Spinal cord (tissue), 10 donors: ENCODE measurements around the gene TAF4. TPM values are rescaled to one million over a fixed set of nuclear protein-coding genes. Genes with fewer than 3 reads are reported as not detected.

ENCODE experiments used
- DNase-seq, 6 donors: peaks; one replicate each; pipeline versions ENCODE4 v3.0.0 to v3.0.0-alpha.2; 2013 to 2015; ENCODE audit warnings: low spot score in 6 of 6, low read depth in 4 of 6
- H3K27ac ChIP-seq: one replicate; pipeline ENCODE4 v1.5.1; 2013; ENCODE audit warnings: low read depth, low read length, control low read depth
- H3K27me3 ChIP-seq: one replicate; pipeline ENCODE4 v1.6.1; 2013; ENCODE audit warnings: low read length; ENCODE audit not compliant: control insufficient read depth, insufficient read depth
- H3K36me3 ChIP-seq: one replicate; pipeline ENCODE4 v1.6.1; 2013; ENCODE audit warnings: low read length; ENCODE audit not compliant: control insufficient read depth, insufficient read depth
- H3K4me1 ChIP-seq: one replicate; pipeline ENCODE4 v1.6.1; 2013; ENCODE audit warnings: low read length; ENCODE audit not compliant: control insufficient read depth, insufficient read depth
- H3K4me3 ChIP-seq: one replicate; pipeline ENCODE4 v1.5.1; 2013; ENCODE audit warnings: low read depth, low read length, control low read depth
- H3K9me3 ChIP-seq: one replicate; pipeline ENCODE4 v1.6.1; 2013; ENCODE audit warnings: low read length; ENCODE audit not compliant: control insufficient read depth, insufficient read depth
- WGBS: methylation state at CpG from one replicate; pipeline ENCODE4 v1.1.5; 2013; ENCODE audit warnings: missing lambda C conversion rate; ENCODE audit not compliant: insufficient coverage; 5-methylcytosine and 5-hydroxymethylcytosine counted together
- polyA plus RNA-seq, 2 donors: library from polyadenylated mRNA; unstranded; fragments of 120-200 nt; gene quantifications; one replicate each; pipeline ENCODE4 v1.2.1, GENCODE V29; 2013; ENCODE audit not compliant: insufficient read length in 2 of 2
- total RNA-seq, 2 donors: library from RNA; depleted of rRNA in 1 of 2; stranded (reverse); fragments of 120-200 nt in 1 of 2; fragments of >200 nt in 1 of 2; gene quantifications; one replicate each; pipeline versions ENCODE4 v1.2.3 to v1.2.4, GENCODE V29; 2013 to 2014
- donor health status: healthy.

The TAF4 gene
- total and polyA plus RNA-seq, 4 donors, result 7.2 to 20.4 (median 13.0) TPM

DNA sequence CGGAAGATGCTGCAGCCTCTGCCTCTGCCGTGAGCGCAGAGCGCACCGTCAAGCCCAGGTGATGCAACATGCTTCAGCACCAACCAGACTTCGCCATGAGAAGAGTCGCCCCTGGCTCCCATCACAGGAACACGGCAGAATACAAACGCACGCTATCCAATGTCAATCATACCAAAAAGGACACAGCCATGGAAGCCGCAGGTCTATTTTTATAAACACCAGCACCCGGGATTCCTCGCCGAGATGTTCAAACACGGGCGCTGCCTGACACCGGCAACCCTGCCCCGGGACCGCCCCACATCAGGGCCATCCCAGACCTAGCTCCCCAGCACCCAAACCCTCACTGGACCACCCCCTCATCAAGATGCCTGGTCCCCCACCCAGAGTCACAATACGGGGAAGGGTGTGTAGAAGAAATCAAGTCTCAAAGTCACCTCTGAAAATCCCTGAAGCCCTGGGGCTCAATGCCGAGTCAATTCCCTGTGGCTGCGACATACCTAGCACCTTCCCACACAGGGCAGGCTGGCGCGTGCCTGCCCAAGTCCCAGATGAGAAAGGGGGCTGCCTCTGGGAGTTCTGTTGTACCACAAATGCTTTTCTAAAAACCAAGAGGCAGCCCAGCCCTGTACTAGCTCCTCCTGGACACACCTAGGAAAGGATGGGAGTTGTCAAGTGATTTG lies 17.9 kb downstream of the TAF4 start:
- 93% methylated on average over 21 of the region's 24 CpGs for WGBS
- peaks cover 38% of the 10 kb centered on the region for H3K36me3 ChIP-seq
- no peaks in the 10 kb centered on the region for H3K9me3 ChIP-seq
- no peak overlapping the region for H3K4me3 ChIP-seq
- H3K4me1 ChIP-seq, result peaks cover 58% of the 10 kb centered on the region
- no peaks in the 10 kb centered on the region for H3K27me3 ChIP-seq
- DNase-seq, result no peak
- no peak overlapping the region for H3K27ac ChIP-seq

DNA sequence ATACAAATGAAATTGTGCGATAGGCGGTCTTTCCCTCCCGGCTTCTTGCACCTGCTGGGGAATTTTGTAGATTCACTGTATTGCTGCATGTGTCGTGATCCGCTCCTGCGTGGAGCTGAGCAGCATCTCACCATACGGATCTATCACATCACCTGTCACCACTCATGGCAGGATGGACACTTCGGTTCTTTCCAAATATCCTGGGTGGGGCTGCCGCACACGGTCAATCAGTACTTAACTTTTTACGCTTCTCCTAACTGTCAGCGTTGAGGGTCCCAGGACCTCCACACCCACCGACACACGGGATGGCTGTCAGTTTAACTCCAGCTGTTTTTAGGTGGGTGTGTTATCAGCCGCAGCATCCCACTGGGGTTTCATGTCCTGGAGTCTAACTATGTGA lies 19.2 kb downstream of the TAF4 start:
- no peak for DNase-seq
- no peaks in the 10 kb centered on the region for H3K27me3 ChIP-seq
- no peaks in the 10 kb centered on the region for H3K9me3 ChIP-seq
- H3K27ac ChIP-seq, result no peak overlapping the region
- peaks cover 35% of the 10 kb centered on the region for H3K36me3 ChIP-seq
- WGBS, result 75% methylated on average over 5 of the region's 15 CpGs
- no peak overlapping the region for H3K4me3 ChIP-seq
- peaks cover 59% of the 10 kb centered on the region for H3K4me1 ChIP-seq

DNA sequence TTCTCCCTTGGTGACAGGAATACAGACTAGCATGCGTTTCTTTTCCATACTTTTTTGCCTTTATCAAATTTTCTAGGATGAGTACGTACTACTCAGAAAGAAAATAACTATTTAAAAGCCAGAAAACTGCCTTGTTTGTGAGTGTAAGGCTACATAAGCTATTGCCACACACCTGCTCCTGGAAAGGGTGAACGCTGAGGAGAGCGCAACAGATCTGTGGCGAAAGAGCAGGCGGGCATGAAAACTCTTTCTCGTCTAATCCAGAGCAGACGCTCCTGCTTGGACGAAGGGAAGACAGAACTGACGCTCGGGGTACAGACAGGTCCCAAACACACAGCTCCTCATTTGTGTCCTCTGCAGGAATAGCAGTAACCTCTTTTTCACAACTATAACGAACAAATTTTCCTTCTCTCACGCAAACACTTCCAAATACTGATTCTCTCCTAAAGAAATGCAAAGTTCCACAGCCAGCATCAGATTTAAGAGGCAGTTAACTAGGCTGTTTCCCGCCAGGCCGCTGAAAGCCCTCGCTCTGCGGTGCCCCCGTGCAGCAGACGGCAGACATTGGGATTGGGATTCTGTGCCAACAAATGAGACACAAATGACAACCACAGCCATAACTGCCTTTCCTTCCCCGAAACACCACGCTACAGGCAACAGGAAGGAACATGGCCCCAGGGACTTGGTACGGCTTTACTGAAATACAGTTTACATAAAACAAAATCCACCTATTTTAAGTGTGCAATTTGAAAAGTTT lies 20.0 kb downstream of the TAF4 start:
- Histone ChIP-seq H3K36me3 (peaks cover 29% of the 10 kb centered on the region), H3K4me3 (no peak overlapping the region), H3K4me1 (peaks cover 52% of the 10 kb centered on the region), H3K27ac (no peak overlapping the region), H3K27me3 (no peaks in the 10 kb centered on the region), H3K9me3 (no peaks in the 10 kb centered on the region)
- peak in 2 of 6 donors; percentile 56 to 62 for DNase-seq
- WGBS, result 27% methylated on average over 15 of the region's 22 CpGs

DNA sequence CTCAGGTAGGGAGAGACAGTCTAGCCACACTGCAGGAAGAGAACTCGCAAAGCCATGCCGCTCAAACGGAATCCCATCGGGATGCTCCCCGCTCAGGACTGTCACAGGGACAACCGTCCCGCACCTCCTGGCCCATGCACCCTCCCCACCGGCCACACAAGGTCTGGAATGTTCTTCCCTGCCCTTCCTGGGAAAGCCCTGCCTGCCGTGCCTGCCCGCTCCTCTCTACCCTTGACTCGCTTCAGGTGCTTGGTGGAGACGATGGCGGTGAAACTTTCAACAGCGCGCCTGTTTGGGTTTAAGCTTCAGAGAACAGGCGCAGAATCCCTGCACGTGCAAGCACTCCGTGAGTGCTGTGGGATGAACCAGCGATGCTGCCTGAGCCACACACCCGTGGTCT lies 20.6 kb downstream of the TAF4 start:
- 81% methylated on average over 20 of the region's 20 CpGs for WGBS

DNA sequence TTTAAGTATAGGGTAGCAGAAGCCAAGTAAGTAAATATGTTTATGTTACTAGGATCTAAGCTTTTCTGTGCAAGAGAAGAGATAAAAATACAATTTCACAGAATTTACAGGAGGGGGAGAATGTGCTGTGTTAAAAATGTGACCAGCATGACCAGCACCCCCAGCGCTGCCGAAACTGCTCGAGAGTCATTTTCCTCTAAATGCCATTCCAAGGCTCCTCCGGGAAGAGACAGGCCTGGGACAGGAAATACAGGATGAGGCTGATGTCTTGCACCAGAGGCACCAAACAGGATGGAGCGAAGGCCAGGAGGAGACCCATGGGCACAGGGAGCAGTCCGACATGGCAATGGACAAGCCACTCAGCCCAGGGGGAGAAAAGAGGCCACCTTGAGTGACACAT lies 21.1 kb downstream of the TAF4 start:
- Histone ChIP-seq H3K27me3 (no peaks in the 10 kb centered on the region), H3K36me3 (peaks cover 26% of the 10 kb centered on the region), H3K4me3 (no peak overlapping the region), H3K4me1 (peaks cover 45% of the 10 kb centered on the region), H3K9me3 (no peaks in the 10 kb centered on the region), H3K27ac (no peak overlapping the region)
- no peak for DNase-seq
- WGBS, result 51% methylated on average over 3 of the region's 6 CpGs

More for the DNA sequence above, 20.6 kb downstream of the TAF4 start:
- DNase-seq, result no peak
- no peaks in the 10 kb centered on the region for H3K9me3 ChIP-seq
- H3K4me1 ChIP-seq, result peaks cover 49% of the 10 kb centered on the region
- H3K36me3 ChIP-seq, result peaks cover 29% of the 10 kb centered on the region
- H3K27me3 ChIP-seq, result no peaks in the 10 kb centered on the region
- H3K27ac ChIP-seq, result no peak overlapping the region
- H3K4me3 ChIP-seq, result no peak overlapping the region

DNA sequence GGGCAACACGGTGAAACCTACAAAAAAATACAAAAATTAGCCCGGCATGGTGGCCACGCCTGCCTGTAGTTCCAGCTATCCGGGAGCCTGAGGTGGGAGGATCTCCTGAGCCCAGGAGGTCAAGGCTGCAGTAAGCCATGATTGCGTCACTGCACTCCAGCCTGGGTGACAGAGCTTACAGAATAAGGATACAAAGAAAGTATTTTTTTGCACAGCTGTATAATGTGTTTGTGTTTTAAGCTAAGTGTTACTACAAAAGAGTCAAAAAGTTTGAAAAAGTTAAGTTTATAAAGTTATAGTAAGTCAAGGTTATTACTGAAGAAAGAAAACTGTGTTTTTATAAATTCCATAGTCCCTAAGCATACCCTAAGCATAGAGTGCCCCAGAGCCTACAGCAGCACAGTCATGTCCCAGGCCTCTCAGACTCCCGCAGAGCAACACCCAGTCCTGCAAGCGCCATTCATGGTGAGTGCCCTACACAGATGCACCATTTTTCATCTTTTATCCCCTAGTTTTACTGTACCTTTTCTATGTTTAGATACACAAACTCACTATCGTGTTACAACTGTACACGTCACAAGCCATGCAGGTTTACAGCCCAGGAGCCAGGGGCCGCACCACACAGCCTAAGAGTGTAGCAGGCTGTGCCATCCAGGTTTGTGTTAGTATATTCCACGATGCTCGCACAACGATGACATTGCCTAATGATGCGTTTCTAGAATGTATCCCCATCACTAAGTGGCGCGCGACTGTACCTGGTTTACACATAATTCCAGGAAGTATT lies 22.4 kb downstream of the TAF4 start:
- H3K4me1 ChIP-seq, result peaks cover 39% of the 10 kb centered on the region
- H3K4me3 ChIP-seq, result no peak overlapping the region
- no peaks in the 10 kb centered on the region for H3K9me3 ChIP-seq
- 91% methylated on average over 16 of the region's 17 CpGs for WGBS
- H3K27me3 ChIP-seq, result no peaks in the 10 kb centered on the region
- no peak for DNase-seq
- H3K27ac ChIP-seq, result no peak overlapping the region
- peaks cover 16% of the 10 kb centered on the region for H3K36me3 ChIP-seq

DNA sequence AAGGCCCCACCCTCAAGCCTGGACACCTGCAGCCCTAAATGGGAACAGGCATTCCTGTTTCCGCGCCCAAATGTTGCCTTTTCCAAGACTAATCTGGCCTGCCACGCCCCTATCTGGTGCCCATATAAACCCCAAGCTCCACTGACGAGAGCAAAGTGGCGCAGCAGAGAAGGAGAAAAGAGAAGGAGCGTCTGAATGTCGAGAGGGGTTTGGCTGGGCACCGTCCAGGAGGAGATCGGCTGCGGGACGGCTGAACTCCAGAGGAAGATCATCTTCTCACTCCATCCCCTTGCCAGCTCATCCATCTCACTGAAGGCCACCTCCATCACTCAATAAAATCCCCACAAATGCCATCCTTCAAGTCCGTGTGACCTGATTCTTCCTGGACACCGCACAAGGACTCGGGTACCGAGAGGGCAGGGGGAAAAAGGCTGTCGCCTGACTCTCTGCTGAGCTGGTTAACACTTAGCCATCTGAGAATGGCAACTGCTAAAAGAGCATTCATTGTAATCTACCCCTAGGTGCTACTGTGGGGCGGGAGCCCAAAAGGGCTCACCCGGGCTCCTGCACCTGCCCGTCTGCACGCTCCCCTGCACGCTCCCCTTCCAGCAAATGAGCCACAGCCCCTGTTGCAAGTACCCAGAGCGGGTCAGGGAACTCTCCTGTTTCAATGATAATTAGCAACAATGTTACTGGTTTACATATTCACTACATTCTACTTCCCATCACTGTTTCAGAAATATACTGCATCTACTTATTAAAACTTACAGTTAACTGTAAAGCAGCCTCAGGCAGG lies 23.5 kb downstream of the TAF4 start:
- no peak for DNase-seq
- H3K36me3 ChIP-seq, result peaks cover 6% of the 10 kb centered on the region
- H3K9me3 ChIP-seq, result peaks cover 1% of the 10 kb centered on the region
- H3K27ac ChIP-seq, result no peak overlapping the region
- H3K4me1 ChIP-seq, result peaks cover 28% of the 10 kb centered on the region
- H3K4me3 ChIP-seq, result no peak overlapping the region
- no peaks in the 10 kb centered on the region for H3K27me3 ChIP-seq
- 96% methylated on average over 16 of the region's 22 CpGs for whole genome bisulfite sequencing

DNA sequence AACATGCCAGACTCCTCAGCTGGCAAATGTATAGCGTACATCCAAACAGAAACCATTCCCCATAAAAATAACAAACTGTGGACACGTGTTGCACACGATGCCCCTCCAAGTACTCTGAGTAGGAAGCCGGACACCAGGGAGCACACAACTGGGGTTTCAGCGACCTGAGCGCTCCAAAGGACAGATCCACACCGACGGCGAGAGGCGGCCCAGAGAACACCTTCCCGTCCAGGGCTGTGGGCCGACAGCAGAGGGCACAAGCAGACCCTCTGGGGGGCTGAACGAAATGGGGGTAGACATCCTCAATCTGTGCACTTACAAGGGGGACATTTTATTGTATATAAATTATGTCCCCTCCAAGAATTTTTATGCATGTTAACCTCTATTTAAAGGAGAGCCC lies 24.7 kb downstream of the TAF4 start:
- Histone ChIP-seq H3K4me1 (peaks cover 22% of the 10 kb centered on the region), H3K4me3 (no peak overlapping the region), H3K27me3 (no peaks in the 10 kb centered on the region), H3K9me3 (peaks cover 1% of the 10 kb centered on the region), H3K36me3 (peaks cover 6% of the 10 kb centered on the region), H3K27ac (no peak overlapping the region)
- 91% methylated on average over 11 of the region's 13 CpGs for WGBS
- DNase-seq, result no peak

DNA sequence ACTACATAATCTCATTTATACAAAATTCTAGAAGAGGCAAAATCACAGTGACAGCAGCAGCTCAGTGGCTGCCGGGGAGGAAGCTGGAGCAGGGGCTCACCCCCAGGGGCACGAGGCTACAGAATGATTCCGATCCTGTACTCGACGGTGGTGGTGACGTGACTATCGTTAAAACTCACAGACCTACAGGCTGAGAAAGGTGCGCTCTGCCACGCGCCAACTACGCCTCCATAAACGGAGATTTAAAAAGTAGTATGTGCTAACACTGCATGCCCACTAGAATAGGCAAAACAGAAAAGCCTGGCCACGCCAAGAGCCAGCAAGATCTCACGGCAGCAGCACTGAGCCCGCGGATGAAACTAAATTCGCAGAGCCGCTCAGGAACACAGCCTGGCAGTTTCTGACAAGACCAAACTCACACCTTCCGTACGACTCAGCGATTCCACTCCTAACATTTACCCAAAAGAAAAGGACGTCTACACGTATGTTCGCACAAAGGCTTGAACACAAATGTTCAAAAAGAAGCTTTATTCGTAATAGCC lies 25.2 kb downstream of the TAF4 start:
- 90% methylated on average over 25 of the region's 25 CpGs for WGBS
- H3K27me3 ChIP-seq, result no peaks in the 10 kb centered on the region

More for the DNA sequence above, 25.2 kb downstream of the TAF4 start:
- peaks cover 6% of the 10 kb centered on the region for H3K36me3 ChIP-seq
- H3K9me3 ChIP-seq, result peaks cover 1% of the 10 kb centered on the region
- H3K4me1 ChIP-seq, result peaks cover 18% of the 10 kb centered on the region
- no peak for DNase-seq
- H3K27ac ChIP-seq, result no peak overlapping the region
- H3K4me3 ChIP-seq, result no peak overlapping the region
